ENCODE results near the gene LRRC4C.

- TF ChIP-seq TAF1 (IDR thresholded peaks at IDR 0.05; ENCODE audit: low read depth, low read length), result no peak
- no peak for TF ChIP-seq POLR2A (IDR thresholded peaks at IDR 0.05; ENCODE audit: low read depth, low read length)
- TF ChIP-seq POLR2AphosphoS5 (IDR thresholded peaks at IDR 0.05; ENCODE audit: low read depth, low read length), result no peak
- no peak for TF ChIP-seq SPI1 (IDR thresholded peaks at IDR 0.05; ENCODE audit: low read depth, low read length)
- no peak for TF ChIP-seq POU2F2 (IDR thresholded peaks at IDR 0.05; ENCODE audit: low read depth, low read length)
Observed at GRCh38 chr11:40280159-40281051, 1179.0 kb downstream of the LRRC4C start.

Measured in GM12891 (cell line).